NOMO-1 treated with DMSO at 0.1 percent for 48 hours (cell line): ENCODE measurements around the gene FAM50A.
A peak's percentile ranks its signal among the peaks of the same experiment; 100 is the strongest.

Experiments used
- DNase-seq: peaks from one replicate; lab custom pipeline; 2025; ENCODE audit not compliant: unreplicated experiment; lab: John Stamatoyannopoulos, UW

Gene FAM50A

GRCh38 chrX:154412468-154412867, 31.5 kb upstream of the FAM50A start:
- peak; percentile 42 for DNase-seq

GRCh38 chrX:154413142-154413541, 30.8 kb upstream of the FAM50A start:
- DNase-seq: no peak

GRCh38 chrX:154417157-154417556, 26.8 kb upstream of the FAM50A start:
- no peak for DNase-seq

- no peak for DNase-seq
Measured at GRCh38 chrX:154419189-154419588, 24.8 kb upstream of the FAM50A start.

- DNase-seq: no peak
Measured at GRCh38 chrX:154419688-154420401, 24.1 kb upstream of the FAM50A start.

- DNase-seq: no peak
Measured at GRCh38 chrX:154420402-154420756, 23.6 kb upstream of the FAM50A start.

- DNase-seq: peak; percentile 49
Measured at GRCh38 chrX:154426916-154427770, 16.8 kb upstream of the FAM50A start.

- peak; percentile 85 for DNase-seq
Measured at GRCh38 chrX:154428176-154429171, 15.5 kb upstream of the FAM50A start, which contains the start of gene ATP6AP1. Gene ATP6AP1 (plus strand): TSS chrX:154428677. CDS start chrX:154428693, 16 bp downstream.

GRCh38 chrX:154429711-154430110, 14.2 kb upstream of the FAM50A start:
- no peak for DNase-seq

- no peak for DNase-seq
Measured at GRCh38 chrX:154430479-154430878, 13.5 kb upstream of the FAM50A start.

- DNase-seq: peak; percentile 25
Measured at GRCh38 chrX:154430916-154431315, 13.0 kb upstream of the FAM50A start.

- no peak for DNase-seq
Measured at GRCh38 chrX:154431341-154431740, 12.6 kb upstream of the FAM50A start.

GRCh38 chrX:154432210-154432609, 11.7 kb upstream of the FAM50A start:
- no peak for DNase-seq

- DNase-seq: no peak
Measured at GRCh38 chrX:154433605-154434004, 10.3 kb upstream of the FAM50A start.

- no peak for DNase-seq
Measured at GRCh38 chrX:154434394-154435168, 9.4 kb upstream of the FAM50A start.

GRCh38 chrX:154435171-154435733, 8.7 kb upstream of the FAM50A start:
- no peak for DNase-seq

- DNase-seq: no peak
Measured at GRCh38 chrX:154436374-154436982, 7.5 kb upstream of the FAM50A start.

- no peak for DNase-seq
Measured at GRCh38 chrX:154436983-154437752, 6.8 kb upstream of the FAM50A start, which contains the start of gene GDI1. Gene GDI1 (plus strand): TSS chrX:154437154. CDS start chrX:154437255, 101 bp downstream.
